Ramos (cell line): ENCODE results near the gene ZNF547.

Experiments used
- in situ Hi-C: fragments of 300-500 bp; cut with MboI; formaldehyde crosslinking; loops from one replicate; pipeline ENCODE4 v1.14.3; 2022; ENCODE audit warnings: low sequenced_read_pairs; ENCODE audit not compliant: unreplicated experiment

Gene ZNF547

DNA sequence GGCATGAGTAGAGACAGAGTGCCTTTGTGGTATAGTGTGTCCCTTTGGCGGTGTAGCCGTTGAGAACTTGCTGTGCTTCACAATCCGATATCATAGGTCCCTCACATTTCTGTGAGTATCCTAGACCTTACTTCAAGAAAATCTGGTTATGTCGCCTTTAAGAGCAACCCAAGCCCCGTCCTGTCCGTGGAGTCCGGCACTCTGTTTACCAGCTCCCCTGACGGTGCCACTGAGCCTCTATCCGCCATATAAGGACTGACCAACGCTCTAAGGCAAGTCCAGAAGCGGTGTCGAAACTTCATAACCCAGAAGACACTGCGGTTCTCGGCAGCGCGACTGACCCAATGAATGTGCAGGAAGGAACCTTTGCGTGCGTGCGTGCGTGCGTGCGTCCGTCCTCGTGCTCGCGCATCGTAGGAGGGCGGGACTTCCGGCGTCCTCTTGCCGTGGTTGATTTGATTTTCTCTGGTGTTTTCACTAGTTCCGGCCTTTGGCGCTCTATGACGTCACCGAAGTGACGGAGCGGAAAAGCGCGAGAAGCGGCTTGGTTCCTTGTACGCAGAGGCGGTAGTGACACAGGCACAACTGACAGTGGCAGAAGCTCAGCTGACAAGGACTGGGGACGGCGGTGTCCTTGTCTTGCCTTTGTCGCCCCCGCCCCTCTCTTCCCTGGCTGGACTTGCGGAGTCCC is at the start of gene ZNF547, which contains the start of gene TRAPPC2B:
ZNF547 (plus strand) TSS at position 555 of the 691 bp plus-strand sequence. CDS start 5,005 bp downstream, outside the sequence.
TRAPPC2B (plus strand) TSS at position 555 of the 691 bp plus-strand sequence. CDS start 1,283 bp downstream, outside the sequence.
- in situ Hi-C loops, result no loop called here

DNA sequence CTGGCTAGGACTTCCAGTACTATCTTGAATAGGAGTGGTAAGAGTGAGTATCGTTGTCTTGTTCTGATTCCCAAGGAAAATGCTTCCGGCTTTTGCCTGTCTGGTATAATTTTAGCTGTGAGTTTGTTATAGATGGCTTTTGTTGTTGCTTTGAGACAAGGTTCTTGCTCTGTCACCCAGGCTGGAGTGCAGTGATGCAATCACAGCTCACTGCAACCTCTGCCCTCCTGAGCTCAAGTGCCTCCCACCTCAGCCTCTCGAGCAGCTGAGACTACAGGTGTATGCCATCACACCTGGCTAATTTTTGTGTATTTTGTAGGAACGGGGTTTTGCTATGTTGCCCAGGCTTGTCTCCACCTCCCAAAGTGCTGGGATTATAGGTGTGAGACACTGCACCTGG is 49.2 kb upstream of the ZNF547 start:
- in situ Hi-C loops, result no loop called here

DNA sequence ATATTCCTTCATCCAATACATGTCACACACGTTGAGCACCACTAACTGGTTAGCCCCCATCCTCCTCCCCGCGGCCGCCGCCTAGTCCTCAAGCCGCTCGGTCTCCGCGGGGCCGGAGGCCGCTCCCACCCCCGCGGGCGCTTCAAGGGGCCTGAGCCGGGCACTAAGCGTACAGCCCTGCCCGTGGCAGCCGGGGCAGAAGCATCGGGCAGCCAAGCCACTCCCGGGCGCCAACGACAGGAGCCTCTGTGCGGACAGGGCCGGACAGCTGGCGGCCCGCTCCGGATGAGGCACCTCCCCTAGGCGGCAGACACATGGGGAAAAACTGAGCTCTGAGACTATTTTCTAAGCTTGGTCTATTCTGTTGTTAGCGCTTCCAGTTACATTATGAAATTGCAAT is 45.8 kb upstream of the ZNF547 start:
- in situ Hi-C loops, result no loop called here

GRCh38 chr19:57319869-57320179 is 43.5 kb upstream of the ZNF547 start:
- in situ Hi-C loops, result no loop called here

DNA sequence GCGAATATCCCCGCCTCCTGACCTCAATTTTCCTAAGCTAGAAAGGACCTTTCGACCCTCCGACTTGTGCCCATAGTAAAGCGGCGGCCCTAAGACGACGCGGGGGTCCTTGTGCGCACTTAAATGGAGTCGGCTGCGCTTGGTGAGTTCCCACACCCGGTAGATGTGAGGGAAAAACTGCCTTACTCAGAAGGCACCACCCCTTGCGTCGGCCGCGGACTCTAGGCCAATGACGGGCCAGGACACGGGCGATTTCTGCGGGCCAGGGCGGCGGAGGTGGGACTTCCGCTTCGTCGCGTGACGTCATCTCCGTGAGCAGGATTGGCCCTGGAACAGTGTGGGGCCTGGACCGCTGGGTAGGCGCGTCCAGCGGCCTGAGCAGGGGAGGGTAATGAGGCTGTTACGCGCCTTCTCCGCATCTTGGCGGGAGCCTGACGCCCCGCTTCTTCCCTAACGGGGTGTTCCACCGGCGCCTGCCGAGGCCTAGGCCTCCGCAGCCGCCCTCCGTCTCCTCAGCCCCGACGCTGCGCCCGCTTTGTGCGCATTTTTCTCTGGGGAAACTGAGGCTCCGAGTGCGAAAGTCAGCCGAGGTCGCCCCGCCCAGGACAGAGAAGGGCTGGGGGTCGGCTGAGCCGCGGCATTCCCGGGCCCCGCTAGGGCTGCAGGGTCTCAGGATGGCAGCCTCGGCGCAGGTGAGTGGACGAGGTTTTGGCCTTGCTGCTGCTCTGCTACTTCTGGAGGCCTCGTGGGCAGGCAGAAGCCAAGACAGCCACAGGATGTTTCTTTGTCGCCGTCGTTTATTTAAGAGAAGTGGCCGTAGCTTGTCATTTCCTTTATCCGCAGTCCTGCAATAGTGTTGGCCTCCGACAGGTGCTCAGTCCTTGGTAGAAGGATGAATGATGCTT is 42.9 kb upstream of the ZNF547 start, which contains the start of gene ZNF543:
ZNF543 (plus strand) TSS at position 293 of the 905 bp plus-strand sequence; CDS start at position 675, 382 bp downstream.
- in situ Hi-C loops, result no loop called here

GRCh38 chr19:57321116-57321515 is 42.2 kb upstream of the ZNF547 start:
- in situ Hi-C loops, result no loop called here

GRCh38 chr19:57321751-57322150 is 41.6 kb upstream of the ZNF547 start:
- in situ Hi-C loops, result no loop called here

- in situ Hi-C loops, result no loop called here
These were observed 38.4 kb upstream of the ZNF547 start for GRCh38 chr19:57324992-57325391.

GRCh38 chr19:57327993-57328392 is 35.4 kb upstream of the ZNF547 start:
- in situ Hi-C loops, result no loop called here

DNA sequence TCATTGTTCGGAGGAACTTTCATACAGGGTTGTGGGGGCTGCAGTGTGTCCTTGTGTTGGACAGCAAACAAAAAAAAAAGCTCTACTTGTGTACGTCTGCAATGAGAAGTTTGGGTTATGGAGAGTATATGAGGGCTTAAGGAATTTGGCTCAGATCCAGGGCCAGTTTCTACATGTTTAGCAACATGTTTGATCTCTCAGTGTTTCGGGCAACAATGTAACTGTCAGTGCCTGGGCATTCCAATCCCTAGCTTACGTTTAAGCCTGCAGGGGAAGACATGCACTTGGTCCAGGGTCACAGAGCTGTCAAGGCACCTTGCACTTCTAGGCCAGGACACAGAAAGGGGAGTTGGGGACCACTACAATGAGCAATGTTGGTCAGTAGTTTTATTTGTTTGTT is 29.2 kb upstream of the ZNF547 start:
- in situ Hi-C loops, result no loop called here

GRCh38 chr19:57338877-57339276 is 24.5 kb upstream of the ZNF547 start:
- in situ Hi-C loops, result no loop called here

DNA sequence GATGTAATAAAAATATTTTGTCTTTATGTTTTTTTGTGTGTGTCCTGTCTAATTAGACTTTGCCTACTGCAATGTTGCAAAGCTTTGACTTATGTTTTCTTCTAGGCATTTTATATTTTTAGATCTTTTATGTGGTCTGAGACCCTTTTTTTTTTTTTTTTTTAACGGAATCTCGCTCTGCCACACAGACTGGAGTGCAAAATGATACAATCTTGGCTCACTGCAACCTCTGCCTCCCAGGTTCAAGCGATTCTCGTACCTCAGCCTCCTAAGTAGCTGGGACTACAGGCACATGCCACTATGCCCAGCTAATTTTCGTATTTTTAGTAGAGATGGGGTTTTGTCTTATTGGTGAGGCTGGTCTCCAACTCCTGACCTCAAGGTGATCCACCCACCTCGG is 20.8 kb upstream of the ZNF547 start:
- in situ Hi-C loops, result no loop called here

GRCh38 chr19:57348136-57348535 is 15.2 kb upstream of the ZNF547 start:
- in situ Hi-C loops, result no loop called here

DNA sequence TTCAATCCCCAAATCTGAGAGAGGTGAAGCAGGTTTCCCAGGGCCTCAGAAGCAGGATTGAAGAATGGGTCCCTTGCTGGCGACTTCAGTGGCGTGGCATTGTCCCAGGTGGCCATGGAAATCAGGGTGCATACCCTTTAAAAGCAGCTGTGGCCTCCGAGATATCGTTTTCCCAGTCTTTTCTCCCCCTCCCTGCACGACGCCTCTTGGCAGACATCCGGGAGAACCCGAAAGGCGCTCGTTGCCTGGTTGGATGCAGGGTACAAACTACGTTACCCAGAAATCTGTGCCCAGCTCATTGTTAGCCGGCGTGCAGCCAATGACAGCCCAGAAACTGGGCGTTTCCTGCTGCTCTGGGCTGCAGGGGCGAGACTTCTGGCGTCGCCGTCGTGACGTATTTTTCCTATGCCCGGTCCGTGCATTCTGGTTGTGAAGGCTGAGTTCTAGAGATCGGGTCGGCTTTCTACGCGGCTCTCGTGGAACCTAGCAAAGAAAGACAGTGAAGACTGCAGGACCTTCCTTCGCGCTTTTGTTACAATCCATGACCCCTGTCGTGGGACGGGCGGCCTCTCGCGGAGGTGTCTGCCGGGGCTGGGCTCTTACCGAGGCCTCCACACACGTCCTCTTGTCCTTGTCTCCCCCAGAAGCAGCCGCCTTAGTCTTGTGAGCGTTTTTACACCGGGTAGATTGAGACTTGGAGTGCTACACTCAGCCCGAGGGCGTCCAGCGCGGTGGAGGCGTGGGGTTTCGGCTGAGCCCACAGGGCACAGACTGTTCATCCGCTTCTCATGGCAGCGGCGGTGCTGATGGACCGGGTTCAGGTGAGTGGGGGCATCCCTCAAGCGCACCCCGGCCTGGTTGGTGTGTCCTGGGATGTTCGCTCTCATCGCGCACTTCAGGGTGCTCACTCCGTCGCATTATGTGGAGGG is 12.2 kb upstream of the ZNF547 start, which contains the start of gene ZNF304:
ZNF304 (plus strand) TSS at position 395 of the 929 bp plus-strand sequence; CDS start at position 789, 394 bp downstream.
- in situ Hi-C loops, result no loop called here

- in situ Hi-C loops, result no loop called here
These were observed 11.5 kb upstream of the ZNF547 start for GRCh38 chr19:57351867-57352266.

DNA sequence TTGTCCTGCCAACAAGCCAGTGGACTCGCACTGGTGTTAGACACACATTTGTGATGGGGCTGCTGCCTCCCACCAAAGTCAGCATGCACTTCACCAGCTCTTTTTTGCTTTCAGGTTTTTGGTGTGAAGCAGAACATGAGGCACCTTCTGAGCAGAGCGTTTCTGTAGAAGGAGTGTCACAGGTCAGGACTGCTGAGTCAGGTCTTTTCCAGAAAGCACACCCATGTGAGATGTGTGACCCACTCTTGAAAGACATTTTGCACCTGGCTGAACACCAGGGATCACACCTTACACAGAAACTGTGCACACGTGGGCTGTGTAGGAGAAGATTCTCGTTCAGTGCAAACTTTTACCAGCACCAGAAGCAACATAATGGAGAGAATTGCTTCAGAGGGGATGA is 7.4 kb upstream of the ZNF547 start:
- in situ Hi-C loops, result no loop called here

GRCh38 chr19:57357406-57357805 is 5.9 kb upstream of the ZNF547 start:
- in situ Hi-C loops, result no loop called here

DNA sequence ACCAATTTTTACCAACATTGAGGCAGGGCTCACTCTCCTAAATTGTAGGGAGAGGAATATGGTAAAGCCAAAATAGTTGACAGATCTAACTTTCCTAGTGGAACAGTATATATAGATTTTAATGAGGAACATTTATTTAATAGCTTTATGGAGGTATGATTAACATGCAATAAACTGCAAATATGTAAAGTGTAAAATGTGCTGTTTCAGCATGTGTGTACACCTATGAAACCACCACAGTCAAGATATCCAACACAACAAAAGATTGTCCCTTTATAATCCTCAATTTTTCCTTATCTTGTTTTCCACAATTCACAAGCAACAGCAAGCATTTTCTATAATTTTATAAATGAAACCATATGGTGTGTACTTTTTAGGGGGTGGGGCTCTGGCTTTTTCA is 4.1 kb upstream of the ZNF547 start:
- in situ Hi-C loops, result no loop called here

DNA sequence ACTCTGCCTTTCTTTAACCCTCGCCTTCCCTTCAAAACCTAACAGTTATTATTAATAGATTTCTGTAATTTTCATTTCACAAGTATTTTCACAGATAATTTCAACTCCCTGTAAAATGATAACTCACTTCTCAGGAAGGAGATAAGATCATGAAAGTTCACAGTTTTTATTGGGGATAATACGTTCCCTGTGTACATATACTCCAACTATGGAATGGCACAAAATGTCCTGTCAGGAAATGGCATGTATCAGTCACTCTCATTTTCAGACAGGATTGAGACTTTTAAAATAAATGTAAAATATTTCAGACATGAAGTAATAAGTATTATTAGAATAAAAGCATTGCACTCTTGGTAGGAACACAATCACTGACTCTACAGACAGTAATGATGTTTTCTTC is 932 bp upstream of the ZNF547 start:
- in situ Hi-C loops, result no loop called here

DNA sequence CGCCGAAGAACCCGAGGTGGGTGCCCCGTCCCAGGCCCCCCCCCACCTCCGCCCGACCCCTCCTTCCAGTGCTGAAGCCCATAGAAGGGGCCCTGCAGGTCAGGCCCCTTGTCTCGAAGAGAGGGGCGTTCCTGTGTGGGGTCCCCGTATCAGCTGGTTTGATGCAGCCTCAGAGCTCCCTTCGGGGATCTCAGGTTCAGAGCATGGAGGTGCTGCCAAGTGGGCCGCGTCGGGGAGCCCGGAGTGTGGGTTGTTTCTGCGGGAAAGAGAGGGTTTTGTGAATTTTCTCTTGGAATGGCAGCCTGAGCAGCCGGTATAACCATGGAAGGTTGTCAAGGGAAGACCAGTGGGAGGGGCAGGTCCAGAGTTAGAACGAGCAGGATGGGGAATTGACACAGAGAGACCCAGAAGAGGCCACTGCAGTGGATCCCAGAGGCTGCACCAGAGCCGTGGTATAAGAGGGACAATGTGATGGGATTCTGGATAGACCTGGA is 384 bp downstream of the ZNF547 start:
- in situ Hi-C loops, result no loop called here
